ENCODE data around the gene SDS. TPM values are rescaled to one million over a fixed set of nuclear protein-coding genes. Genes with fewer than 3 reads are reported as not detected.

Gene SDS
- polyA plus RNA-seq, 4 donors, result 0.22 to 0.32 TPM; not detected in 2

DNA sequence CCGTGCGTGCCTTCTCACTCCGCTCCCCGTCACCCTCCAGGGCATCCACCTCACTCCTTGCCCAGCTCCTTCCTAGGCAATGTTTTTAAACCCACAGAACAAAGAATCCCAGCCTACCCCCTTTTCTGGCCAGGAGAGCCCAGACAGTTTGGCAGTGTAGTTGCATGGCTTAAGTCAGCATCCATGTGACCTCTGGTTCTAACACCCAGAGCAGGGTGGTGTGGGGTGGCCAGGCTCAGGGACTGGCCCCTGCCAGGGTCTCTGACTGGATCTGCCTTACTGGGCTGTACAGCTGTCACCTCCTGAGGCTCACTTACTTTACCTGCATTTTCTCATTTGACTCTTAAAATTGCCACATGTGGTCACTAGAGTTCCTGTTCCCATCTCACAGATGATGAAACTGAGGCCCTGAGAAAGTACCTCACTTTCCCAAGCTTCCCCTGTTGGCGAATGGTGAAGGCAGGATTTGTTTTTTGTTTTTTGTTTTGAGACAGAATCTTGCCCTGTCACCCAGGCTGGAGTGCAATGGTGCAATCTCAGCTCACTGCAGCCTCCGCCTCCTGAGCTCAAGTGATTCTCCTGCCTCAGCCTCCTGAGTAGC lies 18.3 kb downstream of the SDS start:
- DNase-seq (ENCODE audit: low read depth in 4 of 4, low spot score in 3 of 4), result no peak

GRCh38 chr12:113384778-113385177 lies 18.9 kb downstream of the SDS start:
- no peak for DNase-seq (ENCODE audit: low read depth in 4 of 4, low spot score in 3 of 4)

DNA sequence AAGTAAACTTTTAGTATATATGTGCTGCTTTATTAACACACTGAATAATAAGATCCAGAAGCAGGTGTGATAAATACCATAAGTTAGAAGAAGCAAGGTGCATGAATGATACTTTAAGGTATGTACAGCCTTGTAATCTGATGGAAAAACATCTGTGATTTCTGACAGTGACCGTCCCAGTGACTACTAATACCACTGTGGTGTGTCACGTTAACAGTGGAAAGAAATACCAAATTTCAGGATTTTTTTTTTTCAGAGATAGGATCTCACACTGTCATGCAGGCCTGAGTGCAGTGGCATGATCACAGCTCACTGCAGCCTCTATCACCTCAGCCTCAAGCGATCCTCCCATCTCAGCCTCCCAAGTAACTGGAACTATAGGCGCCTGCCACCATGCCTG lies 21.5 kb downstream of the SDS start:
- no peak for DNase-seq (ENCODE audit: low read depth in 4 of 4, low spot score in 3 of 4)

- no peak for DNase-seq (ENCODE audit: low read depth in 4 of 4, low spot score in 3 of 4)
These were observed 22.5 kb downstream of the SDS start for GRCh38 chr12:113381220-113381619.

- DNase-seq (ENCODE audit: low read depth in 4 of 4, low spot score in 3 of 4), result no peak
These were observed 25.4 kb downstream of the SDS start for GRCh38 chr12:113378291-113378690.

GRCh38 chr12:113374823-113375428 lies 28.8 kb downstream of the SDS start:
- DNase-seq (ENCODE audit: low read depth in 4 of 4, low spot score in 3 of 4), result no peak

GRCh38 chr12:113373969-113374368 lies 29.7 kb downstream of the SDS start:
- DNase-seq (ENCODE audit: low read depth in 4 of 4, low spot score in 3 of 4), result no peak

DNA sequence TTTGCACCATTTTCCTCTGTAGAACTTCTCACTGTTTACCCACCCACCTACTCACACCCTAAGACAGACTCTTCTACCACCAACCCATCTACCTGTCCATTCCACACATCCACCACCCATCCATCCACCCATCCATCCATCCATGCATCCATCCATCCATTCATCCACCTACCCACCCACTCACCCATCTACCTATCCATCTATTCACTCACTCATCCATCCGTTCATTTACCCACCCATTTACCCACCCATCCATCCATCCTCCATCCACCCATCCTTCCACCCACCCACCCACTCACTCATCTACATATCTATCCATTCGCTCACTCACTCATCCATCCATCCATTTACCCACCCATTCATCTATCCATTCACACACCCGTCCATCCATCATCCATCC lies 30.2 kb downstream of the SDS start:
- no peak for DNase-seq (ENCODE audit: low read depth in 4 of 4, low spot score in 3 of 4)

DNA sequence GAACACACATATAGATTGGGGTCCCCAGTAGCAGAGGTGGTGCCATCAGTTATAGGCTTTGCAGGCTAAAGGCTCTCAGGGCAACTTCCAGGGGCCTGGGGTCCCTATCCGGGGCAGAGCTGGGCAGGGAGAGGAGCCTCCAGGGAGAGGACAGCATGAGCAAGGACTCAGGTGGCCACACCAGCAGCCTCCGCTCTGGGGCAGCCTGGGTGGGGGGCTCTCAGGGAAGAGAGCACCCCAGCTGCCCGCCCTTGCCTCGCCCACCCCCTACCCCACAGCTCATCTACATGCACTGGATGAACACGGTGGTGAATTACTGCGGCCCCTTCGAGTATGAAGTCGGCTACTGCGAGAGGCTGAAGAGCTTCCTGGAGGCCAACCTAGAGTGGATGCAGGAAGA lies 31.3 kb downstream of the SDS start:
- DNase-seq (ENCODE audit: low read depth in 4 of 4, low spot score in 3 of 4), result no peak

GRCh38 chr12:113371808-113372207 lies 31.9 kb downstream of the SDS start:
- DNase-seq (ENCODE audit: low read depth in 4 of 4, low spot score in 3 of 4), result no peak

DNA sequence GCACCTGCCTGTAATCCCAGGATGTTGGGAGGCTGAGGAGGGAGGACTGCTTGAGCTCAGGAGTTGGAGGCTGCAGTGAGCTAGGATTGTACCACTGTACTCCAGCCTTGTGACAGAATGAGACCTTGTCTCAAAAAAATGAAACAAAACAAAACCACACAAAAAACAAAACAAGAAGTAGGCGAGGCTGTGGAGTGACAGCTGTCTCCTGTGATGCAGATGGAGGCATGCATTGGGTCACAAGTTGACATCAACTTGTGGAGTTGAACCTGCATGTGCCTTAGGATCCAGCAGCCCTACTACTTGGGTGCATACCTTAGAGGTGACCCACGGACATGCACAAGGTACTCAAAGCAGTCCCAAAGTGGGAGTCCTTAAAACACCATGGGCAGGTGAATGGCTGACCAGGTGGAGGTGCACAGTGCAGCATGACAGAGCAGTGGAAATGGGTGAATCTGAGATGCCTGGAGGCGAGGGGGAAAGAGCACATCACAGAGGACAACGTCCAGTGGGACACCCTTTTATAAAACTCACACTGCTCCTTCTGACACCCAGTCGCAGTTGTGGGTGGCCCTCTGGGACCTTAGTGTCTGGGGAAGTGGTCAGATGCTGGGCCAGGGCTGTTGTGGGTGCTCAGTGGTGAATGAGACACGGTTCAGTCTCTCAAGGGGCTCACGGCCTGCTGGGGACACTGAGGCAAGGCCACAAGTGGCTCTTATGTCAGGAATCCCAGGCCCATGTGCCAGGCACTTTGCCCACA lies 32.6 kb downstream of the SDS start:
- no peak for DNase-seq (ENCODE audit: low read depth in 4 of 4, low spot score in 3 of 4)

GRCh38 chr12:113369391-113369985 lies 34.2 kb downstream of the SDS start:
- no peak for DNase-seq (ENCODE audit: low read depth in 4 of 4, low spot score in 3 of 4)

DNA sequence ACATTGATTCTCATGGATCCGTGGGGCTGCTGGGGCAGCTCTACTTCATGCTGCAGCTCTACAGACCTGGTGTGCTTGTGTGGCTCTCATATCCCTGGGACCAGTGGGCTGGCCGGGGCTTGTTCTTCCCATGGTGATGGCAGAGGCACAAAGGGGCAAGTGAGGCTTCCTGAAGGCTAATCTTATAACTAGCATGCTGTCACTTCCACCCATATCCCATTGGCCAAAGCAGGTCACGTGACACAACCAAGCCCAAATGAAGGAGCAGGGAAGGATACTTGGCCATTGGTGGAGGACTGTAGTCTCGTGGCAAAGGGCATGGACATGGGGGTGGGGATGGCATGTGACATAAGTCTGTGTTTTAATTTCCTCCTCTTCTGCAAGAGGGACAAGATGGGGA lies 35.4 kb downstream of the SDS start:
- no peak for DNase-seq (ENCODE audit: low read depth in 4 of 4, low spot score in 3 of 4)

- DNase-seq (ENCODE audit: low read depth in 4 of 4, low spot score in 3 of 4), result no peak
These were observed 36.9 kb downstream of the SDS start for GRCh38 chr12:113366827-113367226.

DNA sequence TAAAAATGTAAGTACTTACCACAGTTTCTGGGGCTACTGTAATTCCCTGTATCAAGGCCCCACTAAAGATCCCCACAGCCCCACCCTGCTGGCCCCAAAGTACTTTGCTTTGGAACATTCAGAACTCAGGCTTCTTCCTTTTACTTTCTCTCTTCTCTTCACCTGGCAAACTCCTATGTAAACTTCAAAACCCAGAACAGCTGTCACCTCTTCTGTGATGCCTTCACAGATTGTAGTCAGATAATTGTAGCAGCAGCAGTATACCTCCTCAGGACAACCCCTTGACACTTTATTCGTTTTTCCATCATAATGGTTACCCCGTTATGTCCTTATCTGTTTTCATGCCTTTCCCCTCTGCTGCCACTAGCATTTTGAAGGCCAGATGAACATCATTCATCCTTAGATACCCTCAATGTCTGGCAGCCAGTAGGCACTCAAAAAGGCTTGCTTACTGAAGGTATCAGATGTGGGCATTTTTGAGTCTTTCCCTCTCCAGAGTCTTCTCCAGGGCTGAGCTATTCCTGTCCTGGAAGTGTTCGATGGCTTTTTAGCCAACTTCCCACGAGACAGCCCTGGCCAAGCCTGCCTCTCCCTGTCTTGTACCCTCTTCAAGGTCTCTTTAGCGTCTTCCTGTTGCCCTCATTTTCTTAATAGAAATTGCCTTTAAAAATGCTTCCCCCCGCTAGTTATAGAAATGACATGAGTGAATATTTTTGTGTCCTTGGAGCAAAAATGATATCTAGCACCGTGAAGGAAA lies 37.9 kb downstream of the SDS start:
- DNase-seq (ENCODE audit: low read depth in 4 of 4, low spot score in 3 of 4), result no peak

DNA sequence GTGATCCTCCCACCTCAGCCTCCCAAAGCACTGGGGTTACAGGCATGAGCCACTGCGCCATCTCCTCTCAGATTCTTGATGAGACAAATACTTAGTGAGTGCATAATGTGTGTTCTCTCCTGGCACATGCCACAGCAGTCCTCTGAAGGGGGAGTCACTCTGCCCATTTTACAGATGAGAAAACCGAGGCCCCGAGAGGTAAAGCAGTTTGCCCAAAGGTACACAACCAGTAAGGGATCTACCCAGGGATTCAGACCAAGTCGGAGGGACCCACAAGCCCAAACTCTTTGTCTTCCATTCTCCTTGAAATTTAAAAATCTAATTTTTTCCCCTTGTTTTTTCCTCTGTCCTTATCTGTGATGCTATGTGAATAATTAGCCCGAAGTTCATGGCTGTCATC lies 39.0 kb downstream of the SDS start:
- DNase-seq (ENCODE audit: low read depth in 4 of 4, low spot score in 3 of 4), result no peak

DNA sequence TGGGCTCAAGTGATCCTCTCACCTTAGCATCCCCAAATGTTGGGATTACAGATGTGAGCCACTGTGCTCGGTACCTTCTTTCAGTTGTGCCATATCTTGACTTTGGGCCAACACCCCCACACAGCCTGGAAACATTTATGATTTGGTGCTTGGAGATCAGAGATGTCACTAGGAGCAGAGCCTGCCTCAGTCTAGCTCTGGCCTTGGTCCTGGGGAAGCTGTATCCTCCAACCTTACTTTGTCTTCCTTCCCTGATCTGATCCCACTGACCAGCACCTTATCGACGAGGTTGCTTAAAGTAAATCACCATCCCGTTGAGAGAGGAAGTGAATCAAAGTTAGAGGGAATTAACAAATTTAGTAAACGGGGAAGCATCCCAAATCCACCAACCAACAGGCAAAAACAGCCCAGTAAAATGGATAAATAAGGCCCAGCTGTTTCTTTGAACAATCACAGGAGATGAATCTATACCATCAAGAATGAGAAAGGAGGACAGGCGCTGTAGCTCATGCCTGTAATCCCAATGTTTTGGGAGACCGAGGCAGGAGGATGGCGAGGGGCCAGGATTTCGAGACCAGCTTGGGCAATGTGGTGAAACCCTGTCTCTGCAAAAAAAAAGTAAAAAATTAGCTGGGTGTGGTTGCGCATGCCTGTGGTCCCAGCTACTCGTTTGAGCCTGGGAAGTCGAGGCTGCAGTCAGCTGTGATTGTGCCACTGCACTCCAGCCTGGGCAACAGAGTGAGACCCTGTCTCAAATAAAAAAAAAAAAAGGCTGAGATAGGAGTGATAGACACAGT lies 41.9 kb downstream of the SDS start:
- no peak for DNase-seq (ENCODE audit: low read depth in 4 of 4, low spot score in 3 of 4)

- DNase-seq (ENCODE audit: low read depth in 4 of 4, low spot score in 3 of 4), result no peak
These were observed 43.5 kb downstream of the SDS start for GRCh38 chr12:113359939-113360748.

All from right renal pelvis (tissue), 4 donors.